Omental fat pad (tissue), 4 donors: ENCODE data around the gene CYREN. TPM values are rescaled to one million over a fixed set of nuclear protein-coding genes. Genes with fewer than 3 reads are reported as not detected.

Source experiments
- ATAC-seq: fragments of 150-250 bp; one replicate; pipeline ENCODE4 v1.9.1; 2016; ENCODE audit warnings: mild to moderate bottlenecking, moderate library complexity; ENCODE audit not compliant: low FRiP score
- DNase-seq: peaks from one replicate; pipeline ENCODE4 v3.0.0-alpha.2; 2019; ENCODE audit warnings: low spot score
- total RNA-seq, 4 donors: library from RNA; depleted of rRNA; stranded (reverse); fragments of >200 nt; gene quantifications; one replicate each; pipeline ENCODE4 v1.1.0, GENCODE V29; 2016
- TF ChIP-seq, protein P1 (sequence below), 3 donors: fragments of 450-650 bp; IDR thresholded peaks; one replicate each; pipeline ENCODE4 v1.5.1; 2016 to 2017; ENCODE audit warnings: antibody characterized with exemption in 3 of 3, mild to moderate bottlenecking in 3 of 3, moderate library complexity in 2 of 3

CYREN gene
- total RNA-seq, 4 donors from 2014 or later = 24.6 to 50.8 (median 29.6) TPM

DNA sequence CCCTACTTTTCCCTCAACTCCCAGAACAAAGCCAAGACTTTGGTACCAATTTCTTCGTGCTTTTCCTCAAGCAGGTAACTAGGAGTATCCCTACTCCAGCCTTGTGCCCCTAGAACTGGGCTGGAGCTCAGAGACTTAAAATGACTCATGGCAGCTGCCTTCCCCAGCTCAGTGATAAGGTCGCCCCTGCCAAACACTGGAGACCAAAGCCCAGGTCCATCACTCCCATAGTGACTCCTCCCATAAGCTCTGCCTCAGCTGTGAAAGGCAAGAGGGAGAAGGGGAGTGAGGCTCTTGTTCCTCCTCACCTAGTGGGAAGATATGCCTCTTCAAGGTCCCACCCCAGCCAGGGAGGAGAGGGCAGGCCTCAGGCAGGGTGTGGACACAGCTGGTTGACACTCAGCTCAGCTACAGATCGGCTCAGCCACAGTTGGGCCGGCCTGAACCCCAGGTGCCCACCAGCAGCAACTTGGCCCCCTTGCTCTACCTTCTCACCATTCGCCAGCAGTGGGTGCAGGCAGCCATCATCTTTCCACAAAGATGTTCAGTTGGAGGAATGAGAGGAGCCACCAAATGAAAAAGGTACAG is 13.8 kb upstream of the CYREN start:
- ATAC-seq = no peak
- TF ChIP-seq, protein P1, sequence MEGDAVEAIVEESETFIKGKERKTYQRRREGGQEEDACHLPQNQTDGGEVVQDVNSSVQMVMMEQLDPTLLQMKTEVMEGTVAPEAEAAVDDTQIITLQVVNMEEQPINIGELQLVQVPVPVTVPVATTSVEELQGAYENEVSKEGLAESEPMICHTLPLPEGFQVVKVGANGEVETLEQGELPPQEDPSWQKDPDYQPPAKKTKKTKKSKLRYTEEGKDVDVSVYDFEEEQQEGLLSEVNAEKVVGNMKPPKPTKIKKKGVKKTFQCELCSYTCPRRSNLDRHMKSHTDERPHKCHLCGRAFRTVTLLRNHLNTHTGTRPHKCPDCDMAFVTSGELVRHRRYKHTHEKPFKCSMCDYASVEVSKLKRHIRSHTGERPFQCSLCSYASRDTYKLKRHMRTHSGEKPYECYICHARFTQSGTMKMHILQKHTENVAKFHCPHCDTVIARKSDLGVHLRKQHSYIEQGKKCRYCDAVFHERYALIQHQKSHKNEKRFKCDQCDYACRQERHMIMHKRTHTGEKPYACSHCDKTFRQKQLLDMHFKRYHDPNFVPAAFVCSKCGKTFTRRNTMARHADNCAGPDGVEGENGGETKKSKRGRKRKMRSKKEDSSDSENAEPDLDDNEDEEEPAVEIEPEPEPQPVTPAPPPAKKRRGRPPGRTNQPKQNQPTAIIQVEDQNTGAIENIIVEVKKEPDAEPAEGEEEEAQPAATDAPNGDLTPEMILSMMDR (IDR thresholded peaks at IDR 0.05) = no peak
- DNase-seq = no peak

DNA sequence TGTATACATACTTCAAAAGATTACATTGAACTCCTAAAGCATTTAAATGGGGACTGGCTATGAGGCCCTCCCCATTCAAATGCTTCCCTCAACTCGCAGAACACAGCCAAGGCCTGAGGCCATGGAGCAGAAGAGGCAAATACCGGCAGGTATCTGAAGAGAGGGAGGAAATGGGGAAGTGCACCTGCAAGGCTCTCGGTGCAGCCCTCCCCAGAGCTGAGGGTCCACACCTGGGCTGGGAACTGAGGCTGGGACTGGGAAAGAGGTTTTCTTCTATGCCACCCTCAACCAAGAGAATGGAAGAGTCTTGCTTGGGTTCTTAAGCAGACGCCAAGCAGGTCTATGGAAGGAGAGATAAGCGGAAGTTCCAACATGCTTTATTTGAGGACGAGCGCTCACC is 13.0 kb upstream of the CYREN start:
- ATAC-seq (no peak), DNase-seq (no peak)
- TF ChIP-seq, protein P1 (IDR thresholded peaks at IDR 0.05) = no peak

DNA sequence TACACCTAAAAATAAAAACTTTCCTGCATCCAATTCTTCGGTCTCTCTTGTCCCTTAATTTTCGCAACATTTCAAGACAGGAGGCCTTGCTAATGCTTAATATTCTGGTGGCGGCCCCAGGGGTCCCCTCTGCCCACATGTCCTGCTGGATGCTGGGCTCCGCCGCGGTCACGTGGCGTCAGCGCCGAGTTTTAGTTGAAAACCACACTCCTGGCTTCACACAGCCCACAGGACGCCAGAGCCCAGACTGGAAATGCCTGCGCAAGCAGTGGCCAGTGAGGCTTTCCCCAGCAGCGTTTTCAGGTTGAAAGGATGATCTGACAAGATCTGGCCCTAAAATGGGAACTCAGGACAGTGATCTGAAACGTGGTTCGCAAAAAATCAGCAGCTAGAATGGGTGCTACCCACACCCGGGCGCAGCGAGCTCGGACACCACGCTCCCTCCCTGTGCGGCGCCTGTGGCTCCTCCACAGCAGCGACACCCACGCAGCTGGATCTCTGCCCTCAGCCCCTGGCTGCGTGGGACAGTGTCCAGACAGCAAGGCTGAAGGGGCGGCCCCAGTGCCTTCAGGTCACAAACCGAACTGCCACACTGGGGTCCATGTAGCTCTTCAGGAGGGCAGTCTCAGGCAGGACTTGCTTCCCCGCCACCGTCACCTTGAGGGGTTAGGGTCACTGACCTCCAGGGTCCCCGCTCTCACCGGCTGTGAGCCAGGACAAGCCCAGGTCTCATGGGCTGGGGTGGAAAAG is 11.6 kb upstream of the CYREN start:
- TF ChIP-seq, protein P1 (IDR thresholded peaks at IDR 0.05) = no peak
- no peak for ATAC-seq
- no peak for DNase-seq

DNA sequence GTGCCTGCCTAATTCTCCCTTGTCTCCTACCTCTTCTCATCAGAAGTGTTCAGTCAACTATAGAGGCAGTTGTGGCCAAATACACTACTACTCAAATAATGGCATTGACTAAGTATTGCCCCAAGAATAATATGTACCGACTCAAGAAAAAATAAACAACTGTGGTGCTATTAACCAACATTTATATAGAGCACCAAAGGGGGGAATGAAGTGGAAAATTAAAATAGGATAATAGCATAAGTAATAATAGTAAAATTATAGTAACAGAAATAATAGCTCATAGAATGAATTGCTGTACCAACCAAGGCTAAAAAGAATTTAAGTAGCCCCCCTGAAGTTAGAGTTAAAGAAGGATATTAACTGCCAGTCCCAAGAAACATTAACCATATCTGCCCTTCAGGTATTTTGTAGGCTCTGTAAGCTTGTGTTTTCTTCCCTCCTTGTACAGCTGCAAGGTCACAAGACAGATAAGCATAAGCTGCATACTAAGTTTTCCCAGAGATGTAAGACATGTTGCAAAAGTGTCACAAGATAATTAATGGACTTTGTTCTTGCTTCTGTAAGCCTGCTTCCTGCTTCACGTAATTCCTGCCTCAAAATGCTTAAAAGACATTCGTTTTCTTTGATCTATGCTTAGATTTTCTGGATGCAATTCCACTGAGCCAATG is 10.9 kb upstream of the CYREN start:
- DNase-seq (no peak), ATAC-seq (no peak)
- TF ChIP-seq, protein P1 (IDR thresholded peaks at IDR 0.05) = no peak

DNA sequence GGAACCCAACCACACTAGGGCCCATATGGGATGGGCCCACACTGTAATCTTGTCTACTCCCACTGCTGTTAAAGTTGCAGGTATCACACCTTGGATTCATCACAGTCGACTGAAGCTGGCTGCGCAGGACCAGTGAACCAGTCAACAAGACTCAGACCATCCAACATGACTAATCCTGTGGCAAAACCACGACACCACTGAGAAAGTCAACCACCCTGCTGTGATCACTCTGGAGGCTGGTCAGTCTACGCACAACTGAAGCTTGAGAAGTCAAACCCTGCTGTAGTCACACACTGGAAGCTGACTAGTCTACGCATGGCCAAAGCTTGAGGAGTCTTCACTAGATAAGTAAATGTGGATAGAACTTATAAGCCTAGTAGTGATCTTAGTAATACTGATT is 9.6 kb upstream of the CYREN start:
- DNase-seq = no peak
- ATAC-seq = no peak
- TF ChIP-seq, protein P1 (IDR thresholded peaks at IDR 0.05) = no peak

DNA sequence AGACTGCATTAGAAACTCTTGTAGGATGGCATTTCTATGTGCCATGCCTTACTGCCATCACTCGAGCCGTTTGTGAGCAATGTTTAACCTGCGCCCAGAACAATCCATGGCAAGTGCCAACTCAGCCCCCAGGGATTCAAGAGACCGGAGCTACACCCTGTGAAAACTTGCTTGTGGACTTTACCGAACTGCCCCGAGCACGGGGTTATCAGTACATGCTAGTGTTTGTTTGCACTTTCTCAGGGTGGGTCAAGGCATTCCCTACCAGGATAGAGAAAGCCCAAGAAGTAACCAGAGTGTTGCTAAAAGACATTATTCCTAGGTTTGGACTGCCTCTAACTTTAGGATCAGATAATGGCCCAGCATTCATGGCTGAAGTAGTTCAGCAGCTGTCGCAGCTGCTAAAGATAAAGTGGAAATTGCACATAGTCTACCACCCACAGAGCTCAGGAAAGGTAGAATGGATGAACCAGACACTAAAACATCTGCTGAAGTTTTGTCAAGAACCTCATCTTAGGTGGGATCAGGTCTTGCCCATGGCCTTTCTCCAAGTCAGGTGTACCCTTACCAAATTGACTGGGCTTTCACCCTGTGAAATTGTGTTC is 8.9 kb upstream of the CYREN start:
- no peak for ATAC-seq
- TF ChIP-seq, protein P1 (IDR thresholded peaks at IDR 0.05) = no peak
- DNase-seq = no peak
